CD4-positive, alpha-beta T cell treated with Interferon gamma for 1 hour (primary cell): ENCODE measurements around the gene PTH1R.
A peak's percentile ranks its signal among the peaks of the same experiment; 100 is the strongest.

Experiments used
- DNase-seq: peaks from one replicate; pipeline ENCODE4 v3.0.0-alpha.2; 2020

PTH1R gene

DNA sequence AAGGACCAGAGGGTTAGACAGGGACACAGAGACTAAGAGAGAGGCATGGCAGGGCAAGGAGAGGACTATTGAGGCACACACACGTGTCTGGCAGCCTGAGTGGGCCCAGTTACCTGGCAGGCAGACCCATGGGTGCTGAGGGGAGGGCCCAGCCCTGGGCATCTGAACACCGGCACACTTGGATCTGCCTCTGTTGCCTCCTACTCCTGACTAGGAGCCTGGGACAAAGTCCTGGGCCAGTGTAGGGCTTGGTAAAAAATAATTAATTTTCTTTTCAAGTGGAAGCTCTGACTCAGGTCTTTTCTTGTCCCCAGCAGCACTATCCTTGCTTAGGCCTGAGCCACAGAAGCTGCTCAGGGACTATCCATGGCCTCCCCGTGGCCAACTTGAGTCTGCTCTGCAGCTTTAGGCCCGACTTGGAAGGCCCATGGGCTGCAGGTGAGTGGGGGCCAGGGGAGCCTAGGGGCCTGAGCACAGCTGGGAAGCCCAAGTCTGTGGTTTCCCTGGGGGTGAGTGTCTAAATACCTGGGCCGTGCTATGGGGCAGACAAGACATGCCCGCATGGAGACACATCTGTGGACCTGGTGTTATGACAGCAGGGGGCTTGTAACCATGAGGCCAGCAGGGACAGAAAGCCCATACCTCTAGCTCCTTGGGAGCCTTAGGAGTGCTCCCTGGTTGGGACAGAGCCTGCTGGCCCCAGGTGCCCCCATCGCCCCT, at the start of gene PTH1R:
TSS of gene PTH1R (plus strand) at position 316 of the 720 bp plus-strand sequence. CDS start 5,839 bp downstream, outside the sequence.
- no peak for DNase-seq

DNA sequence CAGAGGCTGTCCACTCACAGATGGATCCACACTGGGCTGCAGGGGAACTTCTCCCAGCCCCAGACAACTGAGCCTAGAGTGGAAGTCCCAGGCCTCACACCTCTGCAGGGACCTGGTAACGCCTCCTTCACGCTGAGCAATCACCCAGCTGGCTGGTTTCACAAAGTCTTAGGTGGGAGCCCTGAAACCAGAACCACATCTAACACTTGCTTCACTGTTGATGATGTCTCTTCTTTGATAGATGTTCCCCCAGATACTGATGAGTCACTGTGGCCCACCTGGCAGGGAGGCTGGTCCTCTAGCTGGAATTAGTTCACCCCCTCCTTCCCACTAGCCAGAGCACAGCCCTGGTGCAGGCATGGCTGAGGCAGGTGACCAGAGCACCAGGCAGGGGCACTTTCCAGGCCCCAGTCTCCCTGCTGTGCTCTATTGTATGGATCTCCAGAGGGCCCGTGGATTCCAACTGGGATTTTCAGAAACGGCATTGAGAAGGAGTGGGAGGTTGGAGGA, 47.8 kb upstream of the PTH1R start:
- DNase-seq, result no peak

DNA sequence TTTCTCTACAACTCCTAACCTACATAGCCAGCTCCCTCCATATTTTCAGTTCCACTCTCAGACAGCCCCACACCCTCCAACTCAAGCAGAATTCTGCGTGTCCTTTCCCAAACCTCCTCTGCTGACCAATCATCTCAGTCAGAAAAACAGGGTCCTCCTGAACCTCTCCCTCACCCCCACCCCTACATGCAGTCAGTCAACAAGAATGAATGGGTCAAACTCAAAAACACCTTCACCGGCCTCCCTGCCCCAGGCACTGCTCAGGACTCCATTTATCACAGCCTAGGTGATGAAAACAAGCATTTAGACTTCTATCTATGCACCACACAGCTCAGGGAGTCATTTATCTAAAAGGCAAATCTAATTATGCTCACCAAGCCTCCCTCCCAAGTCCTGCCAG, 46.7 kb upstream of the PTH1R start:
- no peak for DNase-seq

DNA sequence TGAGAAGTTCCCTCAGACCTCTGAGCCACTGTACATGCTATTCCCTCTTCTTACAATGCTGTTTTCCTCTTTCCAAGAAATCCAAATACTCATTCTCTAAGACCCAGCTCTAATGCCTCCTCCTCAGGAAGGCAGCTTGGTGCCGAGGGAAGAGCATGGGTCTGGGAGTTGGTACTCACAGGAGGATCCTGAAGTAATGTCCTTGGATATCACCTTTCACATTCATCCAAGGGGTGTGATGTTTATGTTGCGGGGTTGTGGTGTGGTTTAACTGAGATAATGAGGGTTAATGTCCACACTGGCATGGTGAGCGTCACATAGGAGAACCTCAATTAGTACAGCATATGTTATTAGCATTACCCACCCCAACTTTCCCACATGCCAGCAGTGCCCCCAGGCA, 46.2 kb upstream of the PTH1R start:
- no peak for DNase-seq

DNA sequence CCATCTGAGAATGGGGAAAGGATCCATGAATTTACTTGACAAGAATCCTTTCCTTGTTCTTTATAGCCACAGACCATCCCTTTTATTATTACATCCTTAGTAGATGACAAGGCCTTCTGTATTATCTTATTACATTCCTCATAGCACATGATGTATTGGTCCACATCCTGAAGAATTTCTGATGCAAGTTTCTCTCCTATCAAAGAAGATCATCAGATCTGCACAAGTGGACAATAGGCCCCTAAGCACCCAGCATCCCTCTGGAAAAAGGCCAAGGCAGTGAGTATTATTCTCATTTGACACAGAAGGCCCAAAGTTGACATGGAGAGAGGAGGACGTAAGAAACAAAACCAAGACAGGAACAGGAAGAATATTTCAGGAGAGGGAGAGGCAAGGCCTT, 45.7 kb upstream of the PTH1R start:
- DNase-seq, result no peak

DNA sequence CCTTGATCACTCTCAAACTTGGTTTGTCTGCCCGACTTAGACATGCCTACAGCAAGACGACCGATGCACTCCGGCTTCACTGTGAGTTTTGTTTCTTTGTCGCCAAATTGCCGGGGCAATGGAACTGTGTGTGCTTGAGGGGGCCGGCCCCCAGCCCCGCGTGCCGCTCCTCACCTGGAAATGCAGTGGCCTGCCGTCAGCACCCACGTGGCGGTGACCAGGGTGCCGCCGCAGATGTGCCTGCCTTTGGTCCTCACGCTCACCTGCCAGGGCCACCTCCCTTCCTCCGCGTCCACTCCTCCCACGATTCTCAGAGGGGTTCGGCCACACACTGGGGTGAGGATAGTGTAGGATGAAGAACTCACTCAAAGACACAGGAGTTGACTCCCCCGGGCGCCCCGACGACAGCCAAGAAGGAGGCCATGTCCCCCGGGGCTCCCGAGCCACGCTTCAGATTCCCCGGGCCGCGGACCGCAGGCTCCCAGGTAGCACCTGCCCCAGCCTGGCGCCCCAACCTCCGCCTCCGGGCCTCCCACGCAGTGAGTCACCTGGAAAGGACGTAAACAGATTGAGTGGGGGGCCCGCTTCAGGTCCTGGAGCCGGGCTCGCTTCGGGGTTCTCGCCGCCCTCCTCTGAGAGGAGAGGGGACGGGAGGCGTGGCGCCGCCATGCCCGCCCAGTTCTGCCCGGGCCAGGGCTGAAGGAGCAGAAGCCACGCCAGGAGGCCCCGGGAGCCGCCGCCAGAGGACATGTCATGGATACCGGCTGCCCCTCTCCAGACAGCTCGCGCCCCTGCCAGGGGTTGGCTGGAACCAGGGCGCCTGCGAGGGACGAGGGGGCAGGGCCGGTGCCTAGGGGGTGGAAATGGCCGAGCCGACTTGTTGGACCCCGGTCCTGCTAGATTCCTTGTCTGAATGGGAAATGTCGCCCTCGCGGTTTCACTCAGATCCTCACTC, 43.9 kb upstream of the PTH1R start:
- no peak for DNase-seq

DNA sequence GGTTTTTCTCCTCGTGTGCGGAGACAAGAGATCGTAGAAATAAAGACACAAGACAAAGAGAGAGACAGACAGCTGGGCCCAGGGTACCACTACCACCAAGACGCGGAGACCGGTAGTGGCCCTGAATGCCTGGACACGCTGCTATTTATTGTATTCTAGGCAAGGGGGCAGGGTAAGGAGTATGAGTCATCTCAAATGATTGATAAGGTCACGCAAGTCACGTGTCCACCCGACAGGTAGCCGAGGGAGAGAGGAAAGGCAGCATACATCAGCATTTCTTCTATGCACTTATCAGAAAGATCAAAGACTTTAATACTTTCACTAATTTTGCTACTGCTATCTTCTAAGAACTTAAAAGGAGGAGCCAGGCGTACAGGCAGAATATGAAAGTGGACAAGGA, 42.5 kb upstream of the PTH1R start:
- no peak for DNase-seq

DNA sequence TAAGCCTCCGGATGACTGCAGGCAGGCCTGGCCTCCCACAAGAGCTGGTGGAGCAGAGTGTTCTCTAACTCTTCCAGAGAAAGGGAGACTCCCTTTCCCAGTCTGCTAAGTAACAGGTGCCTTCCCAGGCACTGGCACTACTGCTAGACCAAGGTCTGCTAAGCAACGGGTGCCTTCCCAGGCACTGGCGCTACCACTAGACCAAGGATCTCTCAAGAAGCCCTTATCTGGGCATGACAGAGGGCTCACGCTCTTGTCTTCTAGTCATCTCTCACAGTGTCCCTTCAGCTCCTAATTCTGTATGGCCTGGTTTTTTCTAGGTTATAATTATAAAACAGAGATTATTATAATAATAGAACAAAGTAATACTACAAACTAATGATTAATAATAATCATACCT, 42.0 kb upstream of the PTH1R start:
- DNase-seq, result no peak

DNA sequence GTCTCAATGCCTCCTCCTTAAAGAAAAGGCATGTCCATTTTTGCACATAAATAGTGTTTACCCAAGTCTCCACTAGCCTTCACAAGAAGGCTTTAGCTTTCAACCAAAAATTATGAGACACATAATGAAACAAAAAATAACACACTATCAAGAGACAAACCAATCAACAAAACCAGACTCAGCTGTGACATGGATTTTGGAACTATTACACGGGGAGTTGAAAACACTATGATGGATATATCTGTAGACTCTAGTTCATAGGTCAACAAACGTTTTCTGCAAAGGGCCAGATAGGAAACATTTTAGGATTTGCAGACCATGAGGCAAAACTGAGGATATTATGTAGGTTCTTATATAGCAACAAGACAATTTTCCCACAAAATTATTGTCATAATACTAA, 39.2 kb upstream of the PTH1R start:
- no peak for DNase-seq

DNA sequence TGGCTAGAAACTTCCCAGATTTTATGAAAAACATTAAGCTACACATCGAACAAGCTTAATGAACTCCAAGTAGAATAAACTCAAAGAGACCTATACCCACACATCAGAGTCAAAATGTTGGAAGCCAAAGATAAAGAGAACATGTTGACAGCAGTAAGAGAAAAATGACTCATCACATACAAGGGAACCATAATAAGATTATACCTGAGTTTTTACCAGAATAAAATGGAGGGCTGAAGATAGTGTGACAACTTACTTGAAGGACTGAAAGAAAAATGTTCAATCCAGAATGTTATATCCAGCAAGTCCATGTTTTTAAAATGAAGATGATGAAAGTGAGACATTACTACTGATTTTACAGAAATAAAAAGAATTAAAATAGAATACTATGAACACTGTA, 37.0 kb upstream of the PTH1R start:
- DNase-seq, result no peak

DNA sequence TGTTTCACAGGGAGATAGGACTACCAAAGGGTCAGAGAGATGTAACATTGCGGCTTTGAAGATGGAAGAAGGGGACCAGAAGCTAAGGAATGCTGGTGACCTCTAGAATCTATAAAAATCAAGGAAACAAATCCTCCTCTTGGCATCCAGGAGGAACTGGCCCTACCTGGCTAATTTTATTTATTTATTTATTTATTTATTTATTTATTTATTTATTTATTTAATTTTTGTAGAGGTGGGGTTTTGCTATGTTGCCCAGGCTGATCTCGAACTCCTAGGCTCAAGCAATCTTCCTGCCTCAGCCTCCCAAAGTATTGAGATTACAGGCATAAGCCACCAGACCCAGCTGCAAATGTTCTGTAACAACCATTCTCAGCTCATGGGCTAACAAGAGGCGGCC, 34.0 kb upstream of the PTH1R start:
- no peak for DNase-seq

DNA sequence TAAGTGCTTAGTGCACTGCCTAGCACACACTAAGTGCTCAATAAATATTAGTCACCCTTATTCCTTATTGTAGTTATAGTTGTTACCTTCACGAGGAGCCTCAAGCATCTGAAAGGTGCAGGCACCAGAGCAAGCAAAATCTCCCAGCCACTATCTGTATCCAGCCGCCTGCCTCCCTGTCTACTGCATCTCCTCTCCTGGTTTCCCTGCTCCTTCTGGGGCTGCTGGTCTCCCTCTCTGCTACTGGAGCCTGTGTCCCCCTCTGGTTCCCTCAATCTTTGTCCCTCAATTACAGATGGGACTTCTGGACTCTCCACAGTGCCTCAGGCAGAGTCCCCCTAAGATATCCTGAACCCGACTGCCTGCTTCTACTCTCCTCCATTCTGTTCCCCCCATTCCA, 33.1 kb upstream of the PTH1R start:
- no peak for DNase-seq

DNA sequence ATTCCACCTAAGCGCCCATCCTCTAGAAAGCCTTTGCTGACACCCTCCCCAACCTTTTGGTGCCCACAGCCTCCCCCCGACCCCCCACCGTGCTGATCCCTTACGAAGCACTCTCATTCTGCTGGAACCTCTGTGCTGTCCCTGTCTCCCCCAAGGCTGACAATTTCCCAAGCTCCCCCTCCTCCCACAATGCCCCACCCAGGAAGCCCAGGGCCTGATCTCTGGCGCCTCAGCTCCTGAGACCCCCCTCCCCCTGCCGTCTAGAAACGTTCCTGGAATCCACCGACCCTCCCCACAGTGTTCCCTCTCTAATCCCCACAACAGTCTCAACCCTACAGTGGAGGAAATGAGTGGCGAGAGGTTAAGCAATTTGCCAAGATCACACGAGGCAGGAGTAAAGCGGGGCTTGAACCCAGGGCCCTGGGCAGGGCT, 32.6 kb upstream of the PTH1R start:
- DNase-seq, result no peak

DNA sequence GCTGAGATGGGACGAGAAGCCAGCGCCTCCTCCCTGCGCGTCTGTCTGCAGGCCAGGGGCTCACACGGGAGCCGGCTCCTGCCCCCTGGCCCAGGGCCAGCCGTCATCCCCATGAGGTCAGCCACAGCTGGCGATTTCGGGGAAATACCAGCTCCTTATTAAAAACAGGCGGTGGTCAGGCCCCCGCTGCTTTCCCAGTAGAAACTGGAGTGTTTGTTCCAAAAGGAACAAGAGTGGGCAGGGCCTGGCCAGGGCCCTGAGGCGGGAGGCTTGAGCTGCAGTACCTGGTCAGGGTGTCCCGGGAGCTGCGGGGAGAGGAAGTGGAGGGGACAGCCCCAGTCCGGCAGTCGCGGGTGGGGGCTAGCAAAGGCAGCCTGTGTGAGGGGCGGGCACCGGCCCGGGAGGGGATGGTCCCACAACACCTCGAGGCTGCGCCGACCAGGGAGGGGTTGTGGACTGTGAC, 32.1 kb upstream of the PTH1R start:
- no peak for DNase-seq

DNA sequence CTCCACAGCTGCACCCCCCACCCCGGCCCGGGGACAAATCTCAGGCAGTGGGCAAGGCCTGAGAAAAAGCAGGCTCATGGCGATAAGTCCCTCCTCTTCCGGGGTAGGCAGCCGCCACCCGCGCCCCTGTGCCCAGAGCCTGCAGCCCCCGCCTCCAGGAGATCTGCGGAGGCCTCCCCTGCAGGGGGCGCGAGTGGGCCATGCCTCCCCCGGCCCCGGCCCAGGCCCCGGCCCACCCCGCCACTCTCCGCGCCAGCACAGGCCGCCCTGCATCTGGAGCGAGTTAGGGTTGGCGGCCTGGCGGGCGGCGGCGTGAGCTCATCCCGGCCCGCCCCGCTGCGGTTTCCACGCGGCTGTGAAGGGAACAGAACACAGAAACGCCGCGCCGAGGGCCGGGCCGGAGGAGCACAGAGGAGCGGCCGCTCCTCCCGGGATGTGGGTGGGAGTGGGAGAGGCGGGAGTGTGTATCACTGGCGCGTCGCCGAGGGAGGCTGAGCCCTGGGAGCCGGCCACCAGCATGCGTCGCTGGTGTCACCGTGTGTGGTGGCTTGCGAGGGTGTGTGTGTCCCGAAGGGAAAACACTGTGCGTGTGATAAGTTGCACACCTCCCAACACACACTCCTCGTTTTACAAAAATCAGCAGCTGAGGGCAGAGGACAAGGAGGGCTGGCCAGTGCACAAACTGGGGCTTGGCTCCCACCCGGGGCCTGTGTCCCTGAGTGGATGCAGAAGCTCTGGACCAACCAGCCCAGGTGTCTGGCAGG, 31.5 kb upstream of the PTH1R start:
- peak; percentile 80 for DNase-seq

DNA sequence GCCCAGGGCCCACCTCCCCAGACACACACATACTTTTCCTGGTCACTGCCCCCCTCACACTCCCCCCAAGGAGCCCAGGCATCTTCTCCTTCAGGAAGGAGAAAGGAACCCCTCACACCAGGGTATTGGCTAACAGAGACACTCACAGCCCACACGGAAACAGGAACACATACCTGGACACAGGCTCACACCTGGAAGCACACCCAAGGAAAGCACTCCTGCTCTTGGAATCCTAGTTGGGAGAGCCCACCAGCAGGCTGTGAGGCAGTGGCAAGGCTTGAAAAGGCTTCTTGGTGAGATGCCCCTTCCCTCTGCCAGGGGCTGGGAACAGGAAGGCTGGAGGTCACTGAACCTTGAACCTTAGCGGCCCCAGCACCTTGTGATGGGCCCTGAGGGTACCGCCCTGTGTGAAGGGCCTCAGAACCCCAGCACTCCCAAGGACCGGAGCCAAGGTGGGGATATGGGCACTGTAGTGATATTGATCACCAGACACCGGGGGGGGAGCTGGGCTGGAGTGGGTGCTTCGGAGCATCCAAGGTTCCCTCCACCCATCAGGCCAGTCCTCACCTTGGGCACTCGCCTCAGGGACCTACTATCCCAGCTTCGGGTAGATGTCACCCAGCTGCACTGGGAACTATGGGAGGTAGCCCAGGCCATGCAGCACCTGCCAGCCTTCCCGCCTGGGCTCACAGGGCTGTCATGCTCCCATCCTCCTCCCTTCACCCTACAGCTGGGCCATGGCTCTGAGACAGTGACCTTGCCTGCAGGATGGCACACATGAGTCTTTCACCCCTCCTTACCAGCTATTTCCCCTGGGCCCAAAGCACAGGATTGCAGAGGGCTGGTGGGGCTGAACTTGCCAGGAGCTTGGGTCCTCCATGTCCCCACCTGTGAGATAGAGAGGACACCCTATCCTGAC, 30.6 kb upstream of the PTH1R start:
- DNase-seq, result no peak

DNA sequence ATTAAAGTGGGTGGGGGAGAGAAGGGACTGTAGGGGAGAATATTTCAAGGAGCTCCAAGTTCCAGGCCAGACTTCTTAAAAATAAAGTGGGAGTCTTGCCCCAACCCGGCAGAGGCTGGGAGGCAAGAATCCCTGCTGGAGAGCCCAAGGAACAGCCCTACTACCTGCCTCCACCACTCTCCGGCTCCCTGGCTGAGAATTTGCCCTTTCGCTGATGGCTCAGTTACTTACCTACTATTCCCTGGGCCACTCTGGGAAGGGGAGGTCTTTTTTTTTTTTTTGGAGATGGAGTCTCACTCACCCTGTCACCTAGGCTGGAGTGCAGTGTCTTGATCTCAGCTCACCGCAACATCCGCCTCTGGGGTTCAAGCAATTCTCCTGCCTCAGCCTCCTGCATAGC, 29.8 kb upstream of the PTH1R start:
- no peak for DNase-seq

DNA sequence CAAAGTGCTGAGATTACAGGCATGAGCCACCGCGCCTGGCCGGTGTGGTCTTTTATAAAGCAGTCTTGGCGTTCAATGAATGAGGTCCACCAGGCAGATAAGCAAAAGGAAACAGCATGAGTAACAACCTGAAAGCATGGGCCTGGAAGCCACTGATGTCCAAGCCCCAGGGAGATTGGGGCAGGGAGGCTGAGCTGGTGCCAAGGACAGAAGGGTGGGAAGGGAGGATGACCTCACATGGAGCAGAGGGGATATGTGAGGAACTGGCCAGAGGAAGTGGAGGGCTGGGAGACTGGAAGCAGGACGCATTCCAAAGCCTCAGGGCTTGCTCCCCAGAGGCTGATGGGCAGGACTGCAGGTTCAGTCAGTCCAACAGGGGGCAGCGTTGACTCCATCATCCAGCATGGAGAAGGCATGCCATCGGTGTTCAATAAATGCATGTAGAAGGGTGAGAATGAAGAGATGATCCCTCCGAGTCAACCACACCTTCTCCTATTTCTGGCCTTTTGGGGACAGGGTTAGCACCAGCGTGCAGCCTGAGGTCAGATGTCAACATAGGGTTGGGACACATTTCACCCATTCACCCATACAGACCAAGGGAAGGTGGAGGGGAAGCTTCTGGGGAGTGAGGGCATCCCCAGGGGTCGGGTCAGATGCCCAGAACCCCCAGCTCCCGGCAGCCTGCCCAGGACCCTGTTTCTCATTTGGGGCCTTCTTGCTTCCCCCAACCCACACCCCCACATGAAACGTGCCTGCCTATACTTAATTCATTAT, 29.1 kb upstream of the PTH1R start:
- no peak for DNase-seq

DNA sequence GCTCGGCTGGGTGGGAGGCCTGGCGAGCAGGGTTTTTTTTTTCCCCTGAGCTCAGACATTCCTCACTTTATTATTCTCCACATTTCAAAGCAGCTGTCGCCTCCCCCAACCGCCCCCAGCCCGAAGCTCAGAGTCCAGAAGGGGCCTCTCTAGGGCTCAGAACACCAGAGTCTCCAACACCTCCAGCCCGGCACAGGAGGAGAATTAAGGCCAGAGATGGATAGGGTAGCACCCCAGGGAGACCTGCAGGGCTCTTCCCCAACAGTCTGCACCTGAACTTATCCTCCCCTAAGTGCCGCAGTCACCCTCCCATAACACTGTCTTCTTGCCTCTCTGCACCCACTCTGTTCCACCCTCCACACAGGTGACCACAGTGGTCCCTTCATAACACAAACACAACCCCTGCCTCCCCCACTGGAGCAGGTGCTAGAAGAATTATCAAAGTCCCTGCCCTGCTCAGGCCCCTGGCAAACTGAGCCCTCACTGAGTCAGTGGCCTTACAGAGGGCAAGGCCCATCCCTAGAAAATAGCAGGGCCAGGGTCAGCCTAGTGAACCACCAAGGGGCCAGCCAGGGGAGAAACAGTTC, 28.4 kb upstream of the PTH1R start:
- DNase-seq, result no peak

DNA sequence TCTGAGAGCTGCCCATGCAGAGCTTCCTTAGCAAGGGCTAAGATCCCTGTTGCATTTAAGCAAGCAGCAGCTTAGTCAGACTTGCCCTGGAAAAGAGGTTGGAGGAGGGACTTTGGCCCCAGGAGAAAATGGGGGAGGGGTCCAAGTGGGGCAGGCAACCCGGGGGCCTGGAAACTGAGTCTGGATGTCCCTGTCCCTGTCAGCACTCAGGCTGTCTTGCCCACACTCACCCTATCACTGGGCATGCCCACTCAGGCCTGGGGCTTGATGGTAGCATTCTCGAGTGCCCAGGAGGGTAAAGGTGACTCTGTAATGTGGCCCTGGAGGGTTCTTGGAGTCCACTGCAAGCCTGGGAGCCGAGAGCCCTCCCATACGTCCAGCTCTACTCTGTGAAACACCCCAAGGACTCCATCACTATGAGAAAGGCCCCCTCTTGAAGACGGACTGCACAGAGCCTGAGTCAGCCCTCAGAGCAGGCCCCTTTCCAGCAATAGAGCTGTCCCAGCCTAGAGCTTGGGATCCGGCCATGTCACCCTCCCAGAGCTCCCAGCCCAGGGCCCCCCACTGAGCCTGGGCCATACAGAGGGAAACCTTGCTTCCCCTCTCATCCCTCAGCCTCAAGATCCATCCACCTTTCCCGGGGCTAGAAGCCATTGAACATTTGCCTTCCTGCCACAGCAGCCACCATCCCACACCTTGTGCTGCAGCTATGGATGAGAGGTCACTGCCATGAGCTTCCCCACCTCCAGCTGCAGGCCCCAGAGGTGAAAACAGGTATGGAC, 27.6 kb upstream of the PTH1R start:
- DNase-seq, result no peak
